Measurements from ENCODE around the gene RPL13. TPM values are rescaled to one million over a fixed set of nuclear protein-coding genes. Genes with fewer than 3 reads are reported as not detected.

The RPL13 gene
- total and polyA plus RNA-seq, 2 of the 13 experiments (the other 11 are each of a cell fraction or from before 2014, with no cell fraction given): 2,988 to 4,411 TPM

DNA sequence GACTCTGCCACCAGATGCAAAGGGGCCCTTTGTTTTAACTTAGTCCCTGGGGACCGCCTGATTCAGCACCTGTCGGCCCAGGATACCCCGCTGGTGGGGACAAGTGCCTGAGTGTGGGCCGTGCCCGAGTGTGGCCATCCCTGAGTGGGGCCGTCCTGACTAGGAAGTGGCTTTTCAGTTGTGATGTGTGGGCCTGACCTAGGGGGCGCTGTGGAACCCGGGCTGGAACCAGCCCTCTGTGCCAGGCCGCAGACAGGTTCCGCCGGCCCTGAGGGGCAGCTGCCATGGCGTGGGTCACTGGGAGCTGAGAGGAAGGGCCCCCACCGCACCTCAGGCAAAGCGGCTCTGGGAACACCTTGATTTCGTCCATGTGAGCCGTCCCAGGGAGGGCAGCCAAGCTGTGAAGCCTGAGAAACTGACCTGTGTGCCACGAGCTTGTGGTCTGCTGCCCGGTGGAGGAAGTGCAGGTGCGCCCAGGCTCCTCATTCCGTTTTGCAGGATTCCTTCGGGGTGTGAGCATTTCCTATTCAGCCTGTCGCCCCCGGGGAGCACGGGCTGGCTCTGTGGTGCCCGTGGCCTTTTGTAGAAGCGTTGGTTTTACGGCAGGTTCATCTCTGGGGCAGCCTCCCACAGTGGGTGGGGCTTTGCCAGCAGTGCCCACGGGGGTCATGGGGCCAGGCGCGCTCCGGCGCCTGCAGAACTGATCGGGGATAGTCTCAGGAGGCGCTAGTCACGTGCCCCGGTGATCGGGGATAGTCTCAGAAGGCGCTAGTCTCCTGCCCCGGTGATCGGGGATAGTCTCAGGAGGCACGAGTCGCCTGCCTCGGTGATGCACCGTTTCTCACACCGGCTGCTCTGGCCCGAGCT lies 5.3 kb downstream of the RPL13 start (continued):
- TF ChIP-seq ZNF678 (CRISPR knock-in tag; IDR thresholded peaks at IDR 0.05) (no peak), SETDB1 (CRISPR knock-in tag; IDR thresholded peaks at IDR 0.05; ENCODE audit: borderline replicate concordance) (no peak), MEIS1 (CRISPR knock-in tag; IDR thresholded peaks at IDR 0.05; ENCODE audit: borderline replicate concordance) (peak; percentile 57; the same call in 1 of the 2 replicates), ZNF10 (CRISPR knock-in tag; IDR thresholded peaks at IDR 0.05; ENCODE audit: borderline replicate concordance, low read depth) (no peak), RFX3 (CRISPR knock-in tag; IDR thresholded peaks at IDR 0.05) (no peak), REL (CRISPR knock-in tag; conservative IDR thresholded peaks at IDR 0.05) (no peak), TP53 (CRISPR knock-in tag; conservative IDR thresholded peaks at IDR 0.05) (peak; percentile 88), ZNF343 (CRISPR knock-in tag; IDR thresholded peaks at IDR 0.05) (no peak), ZNF7 (CRISPR knock-in tag; IDR thresholded peaks at IDR 0.05) (no peak), ARNT (IDR thresholded peaks at IDR 0.05) (no peak), SCMH1 (CRISPR knock-in tag; IDR thresholded peaks at IDR 0.05; ENCODE audit: borderline replicate concordance) (no peak), ZNF441 (CRISPR knock-in tag; IDR thresholded peaks at IDR 0.05; ENCODE audit: borderline replicate concordance) (no peak), CEBPG (CRISPR knock-in tag; IDR thresholded peaks at IDR 0.05) (peak; percentile 10; the same call in 1 of the 2 replicates), RBAK (CRISPR knock-in tag; IDR thresholded peaks at IDR 0.05) (no peak)
- TF ChIP-seq, protein P1, sequence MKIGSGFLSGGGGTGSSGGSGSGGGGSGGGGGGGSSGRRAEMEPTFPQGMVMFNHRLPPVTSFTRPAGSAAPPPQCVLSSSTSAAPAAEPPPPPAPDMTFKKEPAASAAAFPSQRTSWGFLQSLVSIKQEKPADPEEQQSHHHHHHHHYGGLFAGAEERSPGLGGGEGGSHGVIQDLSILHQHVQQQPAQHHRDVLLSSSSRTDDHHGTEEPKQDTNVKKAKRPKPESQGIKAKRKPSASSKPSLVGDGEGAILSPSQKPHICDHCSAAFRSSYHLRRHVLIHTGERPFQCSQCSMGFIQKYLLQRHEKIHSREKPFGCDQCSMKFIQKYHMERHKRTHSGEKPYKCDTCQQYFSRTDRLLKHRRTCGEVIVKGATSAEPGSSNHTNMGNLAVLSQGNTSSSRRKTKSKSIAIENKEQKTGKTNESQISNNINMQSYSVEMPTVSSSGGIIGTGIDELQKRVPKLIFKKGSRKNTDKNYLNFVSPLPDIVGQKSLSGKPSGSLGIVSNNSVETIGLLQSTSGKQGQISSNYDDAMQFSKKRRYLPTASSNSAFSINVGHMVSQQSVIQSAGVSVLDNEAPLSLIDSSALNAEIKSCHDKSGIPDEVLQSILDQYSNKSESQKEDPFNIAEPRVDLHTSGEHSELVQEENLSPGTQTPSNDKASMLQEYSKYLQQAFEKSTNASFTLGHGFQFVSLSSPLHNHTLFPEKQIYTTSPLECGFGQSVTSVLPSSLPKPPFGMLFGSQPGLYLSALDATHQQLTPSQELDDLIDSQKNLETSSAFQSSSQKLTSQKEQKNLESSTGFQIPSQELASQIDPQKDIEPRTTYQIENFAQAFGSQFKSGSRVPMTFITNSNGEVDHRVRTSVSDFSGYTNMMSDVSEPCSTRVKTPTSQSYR (CRISPR knock-in tag; IDR thresholded peaks at IDR 0.05; ENCODE audit: borderline replicate concordance): no peak
- TF ChIP-seq, protein P2, sequence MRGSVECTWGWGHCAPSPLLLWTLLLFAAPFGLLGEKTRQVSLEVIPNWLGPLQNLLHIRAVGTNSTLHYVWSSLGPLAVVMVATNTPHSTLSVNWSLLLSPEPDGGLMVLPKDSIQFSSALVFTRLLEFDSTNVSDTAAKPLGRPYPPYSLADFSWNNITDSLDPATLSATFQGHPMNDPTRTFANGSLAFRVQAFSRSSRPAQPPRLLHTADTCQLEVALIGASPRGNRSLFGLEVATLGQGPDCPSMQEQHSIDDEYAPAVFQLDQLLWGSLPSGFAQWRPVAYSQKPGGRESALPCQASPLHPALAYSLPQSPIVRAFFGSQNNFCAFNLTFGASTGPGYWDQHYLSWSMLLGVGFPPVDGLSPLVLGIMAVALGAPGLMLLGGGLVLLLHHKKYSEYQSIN (CRISPR knock-in tag; IDR thresholded peaks at IDR 0.05; ENCODE audit: borderline replicate concordance): no peak
- TF ChIP-seq, protein P3, sequence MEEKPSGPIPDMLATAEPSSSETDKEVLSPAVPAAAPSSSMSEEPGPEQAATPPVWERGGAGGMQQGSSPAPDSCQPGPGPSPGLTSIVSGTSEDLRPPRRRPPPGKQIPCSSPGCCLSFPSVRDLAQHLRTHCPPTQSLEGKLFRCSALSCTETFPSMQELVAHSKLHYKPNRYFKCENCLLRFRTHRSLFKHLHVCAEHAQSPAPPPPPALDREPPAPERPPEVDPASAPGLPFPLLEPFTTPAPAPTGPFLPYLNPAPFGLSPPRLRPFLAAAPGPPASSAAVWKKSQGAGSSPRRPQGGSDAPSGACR (CRISPR knock-in tag; IDR thresholded peaks at IDR 0.05): peak; percentile 39; the same call in 1 of the 2 replicates
- TF ChIP-seq, protein P4, sequence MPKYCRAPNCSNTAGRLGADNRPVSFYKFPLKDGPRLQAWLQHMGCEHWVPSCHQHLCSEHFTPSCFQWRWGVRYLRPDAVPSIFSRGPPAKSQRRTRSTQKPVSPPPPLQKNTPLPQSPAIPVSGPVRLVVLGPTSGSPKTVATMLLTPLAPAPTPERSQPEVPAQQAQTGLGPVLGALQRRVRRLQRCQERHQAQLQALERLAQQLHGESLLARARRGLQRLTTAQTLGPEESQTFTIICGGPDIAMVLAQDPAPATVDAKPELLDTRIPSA (CRISPR knock-in tag; IDR thresholded peaks at IDR 0.05; ENCODE audit: borderline replicate concordance): no peak; the same call in 1 of the 2 replicates
- TF ChIP-seq, protein P5, sequence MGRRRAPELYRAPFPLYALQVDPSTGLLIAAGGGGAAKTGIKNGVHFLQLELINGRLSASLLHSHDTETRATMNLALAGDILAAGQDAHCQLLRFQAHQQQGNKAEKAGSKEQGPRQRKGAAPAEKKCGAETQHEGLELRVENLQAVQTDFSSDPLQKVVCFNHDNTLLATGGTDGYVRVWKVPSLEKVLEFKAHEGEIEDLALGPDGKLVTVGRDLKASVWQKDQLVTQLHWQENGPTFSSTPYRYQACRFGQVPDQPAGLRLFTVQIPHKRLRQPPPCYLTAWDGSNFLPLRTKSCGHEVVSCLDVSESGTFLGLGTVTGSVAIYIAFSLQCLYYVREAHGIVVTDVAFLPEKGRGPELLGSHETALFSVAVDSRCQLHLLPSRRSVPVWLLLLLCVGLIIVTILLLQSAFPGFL (CRISPR knock-in tag; IDR thresholded peaks at IDR 0.05): no peak
